Neural cell (in vitro differentiated cells): Measurements from ENCODE around the gene NOP9.

Experiments used
- EP300 ChIP-seq: fragments of 450-650 bp; conservative IDR thresholded peaks from 2 replicates; pipeline ENCODE4 v1.6.1; 2014; ENCODE audit warnings: antibody characterized with exemption, mild to moderate bottlenecking, moderate library complexity; ENCODE audit not compliant: poor library complexity, severe bottlenecking
- EZH2 ChIP-seq: fragments of 200-600, 300-800 bp; shearing (Covaris generic), sonication (generic); IDR thresholded peaks from 2 replicates; pipeline ENCODE4 v1.6.1; 2014; ENCODE audit warnings: antibody characterized with exemption, low read length, borderline replicate concordance, mild to moderate bottlenecking; ENCODE audit not compliant: insufficient read depth, poor library complexity, severe bottlenecking
- POLR2AphosphoS5 ChIP-seq: IDR thresholded peaks from 2 replicates; pipeline ENCODE4 v1.6.1; 2012
- RAD21 ChIP-seq: fragments of 450-650 bp; conservative IDR thresholded peaks from 2 replicates; pipeline ENCODE4 v1.6.1; 2014; ENCODE audit warnings: antibody characterized with exemption, mild to moderate bottlenecking, moderate library complexity
- TAF1 ChIP-seq: IDR thresholded peaks from 2 replicates; pipeline ENCODE4 v1.6.1; 2012; ENCODE audit warnings: low read depth
- TF ChIP-seq, protein P1 (sequence below): fragments of 450-650 bp; IDR thresholded peaks from 2 replicates; pipeline ENCODE4 v1.5.1; 2014; ENCODE audit warnings: antibody characterized with exemption, mild to moderate bottlenecking, moderate library complexity; ENCODE audit not compliant: poor library complexity, severe bottlenecking

- TF ChIP-seq, protein P1, sequence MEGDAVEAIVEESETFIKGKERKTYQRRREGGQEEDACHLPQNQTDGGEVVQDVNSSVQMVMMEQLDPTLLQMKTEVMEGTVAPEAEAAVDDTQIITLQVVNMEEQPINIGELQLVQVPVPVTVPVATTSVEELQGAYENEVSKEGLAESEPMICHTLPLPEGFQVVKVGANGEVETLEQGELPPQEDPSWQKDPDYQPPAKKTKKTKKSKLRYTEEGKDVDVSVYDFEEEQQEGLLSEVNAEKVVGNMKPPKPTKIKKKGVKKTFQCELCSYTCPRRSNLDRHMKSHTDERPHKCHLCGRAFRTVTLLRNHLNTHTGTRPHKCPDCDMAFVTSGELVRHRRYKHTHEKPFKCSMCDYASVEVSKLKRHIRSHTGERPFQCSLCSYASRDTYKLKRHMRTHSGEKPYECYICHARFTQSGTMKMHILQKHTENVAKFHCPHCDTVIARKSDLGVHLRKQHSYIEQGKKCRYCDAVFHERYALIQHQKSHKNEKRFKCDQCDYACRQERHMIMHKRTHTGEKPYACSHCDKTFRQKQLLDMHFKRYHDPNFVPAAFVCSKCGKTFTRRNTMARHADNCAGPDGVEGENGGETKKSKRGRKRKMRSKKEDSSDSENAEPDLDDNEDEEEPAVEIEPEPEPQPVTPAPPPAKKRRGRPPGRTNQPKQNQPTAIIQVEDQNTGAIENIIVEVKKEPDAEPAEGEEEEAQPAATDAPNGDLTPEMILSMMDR: no peak
- TF ChIP-seq POLR2AphosphoS5 (no peak), TAF1 (no peak), EP300 (no peak), EZH2 (no peak), RAD21 (no peak)
These were observed 45.7 kb upstream of the NOP9 start for GRCh38 chr14:24253936-24254335.
